IMR-90 (cell line): Measurements from ENCODE around the gene L3MBTL2. TPM values are rescaled to one million over a fixed set of nuclear protein-coding genes. Genes with fewer than 3 reads are reported as not detected.

ENCODE experiments used
- ATAC-seq: fragments of 200-7000 bp; cut with Tn5 transposase; 2 replicates; pipeline ENCODE4 v1.9.1; 2020; ENCODE audit warnings: low read depth, mild to moderate bottlenecking, moderate library complexity
- BruUV-seq: library from RNA; stranded (reverse); fragments of 400-500 nt; replicated peaks from 2 replicates; lab custom pipeline; 2021; lab: Mats Ljungman, UMichigan
- CTCF ChIA-PET: fragments of 300-600 bp; formaldehyde crosslinking; extraction: SDS; loops from one replicate; lab custom pipeline; 2021; ENCODE audit warnings: antibody characterized with exemption; lab: Yijun Ruan, JAX
- POLR2A ChIA-PET: fragments of 300-600 bp; sonication (Branson Sonifier 250); formaldehyde crosslinking; loops from one replicate; lab custom pipeline; 2022; ENCODE audit warnings: antibody characterized with exemption; ENCODE audit not compliant: unreplicated experiment; lab: Charles Lee
- DNase-seq: peaks from one replicate; pipeline ENCODE4 v3.0.0; 2013
- H2AFZ ChIP-seq: replicated peaks from 2 replicates; pipeline ENCODE3; 2013; ENCODE audit warnings: low read length, mild to moderate bottlenecking; ENCODE audit not compliant: poor library complexity
- H2AK5ac ChIP-seq: 2 replicates; pipeline ENCODE4 v1.6.1; 2013; ENCODE audit warnings: low read depth, low read length, inconsistent platforms
- H2AK9ac ChIP-seq: replicated peaks from 2 replicates; pipeline ENCODE3; 2013; ENCODE audit warnings: mild to moderate bottlenecking, low read depth, low read length, moderate library complexity; ENCODE audit not compliant: poor library complexity
- H2BK120ac ChIP-seq: 2 replicates; pipeline ENCODE4 v1.6.1; 2013; ENCODE audit warnings: low read depth, low read length, inconsistent platforms
- H2BK15ac ChIP-seq: 3 replicates; pipeline ENCODE4 v1.6.1; 2013; ENCODE audit warnings: low read depth, low read length, inconsistent platforms
- H2BK20ac ChIP-seq: 2 replicates; pipeline ENCODE4 v1.6.1; 2013; ENCODE audit warnings: low read depth, mild to moderate bottlenecking, inconsistent platforms, low read length, moderate library complexity
- H2BK5ac ChIP-seq: 2 replicates; pipeline ENCODE4 v1.6.1; 2013; ENCODE audit warnings: mild to moderate bottlenecking, low read depth, low read length, inconsistent platforms; ENCODE audit not compliant: poor library complexity, severe bottlenecking
- H3K14ac ChIP-seq: replicated peaks from 2 replicates; pipeline ENCODE4 v1.6.1; 2013; ENCODE audit warnings: low read depth, low read length, inconsistent platforms
- H3K18ac ChIP-seq: 2 replicates; pipeline ENCODE4 v1.6.1; 2013; ENCODE audit warnings: low read depth, low read length, control low read depth
- H3K23ac ChIP-seq: 2 replicates; pipeline ENCODE4 v1.6.1; 2013; ENCODE audit warnings: low read depth, low read length, inconsistent platforms
- H3K27ac ChIP-seq: 2 replicates; pipeline ENCODE4 v1.5.1; 2013; ENCODE audit warnings: mild to moderate bottlenecking, control low read depth, low read length; ENCODE audit not compliant: insufficient read depth
- H3K27me3 ChIP-seq: 2 replicates; pipeline ENCODE4 v1.6.1; 2013; ENCODE audit warnings: low read length; ENCODE audit not compliant: control insufficient read depth, insufficient read depth
- H3K36me3 ChIP-seq: 2 replicates; pipeline ENCODE4 v1.6.1; 2013; ENCODE audit warnings: low read length, mixed read lengths; ENCODE audit not compliant: control insufficient read depth, insufficient read depth
- H3K4ac ChIP-seq: 2 replicates; pipeline ENCODE4 v1.6.1; 2013; ENCODE audit warnings: low read depth, low read length, inconsistent platforms
- H3K4me1 ChIP-seq: 2 replicates; pipeline ENCODE4 v1.6.1; 2013; ENCODE audit warnings: low read length, mixed read lengths; ENCODE audit not compliant: control insufficient read depth, insufficient read depth
- H3K4me2 ChIP-seq: 2 replicates; pipeline ENCODE4 v1.6.1; 2013; ENCODE audit warnings: low read depth, mild to moderate bottlenecking, control low read depth, low read length, moderate library complexity
- H3K4me3 ChIP-seq: 2 replicates; pipeline ENCODE4 v1.5.1; 2013; ENCODE audit warnings: low read depth, mild to moderate bottlenecking, control low read depth, low read length, moderate library complexity; ENCODE audit not compliant: insufficient read depth
- H3K56ac ChIP-seq: 2 replicates; pipeline ENCODE4 v1.6.1; 2013; ENCODE audit warnings: low read length, inconsistent platforms; ENCODE audit not compliant: insufficient read depth; ENCODE audit errors: extremely low read depth
- H3K79me1 ChIP-seq, 2 experiments: 2 replicates each; pipeline ENCODE4 v1.6.1; 2013; ENCODE audit warnings: low read length in 2 of 2, inconsistent platforms in 1 of 2, low read depth in 1 of 2
- H3K9ac ChIP-seq: 2 replicates; pipeline ENCODE4 v1.6.1; 2013; ENCODE audit warnings: low read depth, low read length, control low read depth
- H3K9me1 ChIP-seq: 2 replicates; pipeline ENCODE4 v1.6.1; 2013; ENCODE audit warnings: low read length, inconsistent platforms; ENCODE audit not compliant: insufficient read depth
- H3K9me3 ChIP-seq: 2 replicates; pipeline ENCODE4 v1.6.1; 2013; ENCODE audit warnings: low read length; ENCODE audit not compliant: control insufficient read depth, insufficient read depth
- H4K20me1 ChIP-seq: 2 replicates; pipeline ENCODE4 v1.6.1; 2013; ENCODE audit warnings: low read length, inconsistent platforms; ENCODE audit not compliant: insufficient read depth
- H4K5ac ChIP-seq: 2 replicates; pipeline ENCODE4 v1.6.1; 2013; ENCODE audit warnings: mild to moderate bottlenecking, low read depth, low read length, control low read depth
- H4K8ac ChIP-seq, 2 experiments: 2 replicates each; pipeline ENCODE4 v1.6.1; 2013; ENCODE audit warnings: low read depth in 2 of 2, low read length in 2 of 2, control low read depth in 1 of 2, inconsistent platforms in 1 of 2
- H4K91ac ChIP-seq: 2 replicates; pipeline ENCODE4 v1.6.1; 2013; ENCODE audit warnings: low read depth, low read length, inconsistent platforms; ENCODE audit not compliant: insufficient read depth
- BHLHE40 ChIP-seq: fragments of 150-350 bp; IDR thresholded peaks from 2 replicates; pipeline ENCODE4 v1.6.1; 2016; ENCODE audit warnings: mild to moderate bottlenecking, low read depth, low read length
- CEBPB ChIP-seq: IDR thresholded peaks from 2 replicates; pipeline ENCODE4 v1.6.1; 2012; ENCODE audit warnings: low read depth, low read length, improper control_type of control experiment
- CHD1 ChIP-seq: IDR thresholded peaks from 2 replicates; pipeline ENCODE4 v1.6.1; 2012; ENCODE audit warnings: low read depth, low read length, improper control_type of control experiment
- ELK1 ChIP-seq: fragments of 150-350 bp; IDR thresholded peaks from 2 replicates; pipeline ENCODE4 v1.6.1; 2016; ENCODE audit warnings: low read depth, mild to moderate bottlenecking, low read length, moderate library complexity, borderline replicate concordance
- FOS ChIP-seq: fragments of 150-350 bp; IDR thresholded peaks from 2 replicates; pipeline ENCODE4 v1.6.1; 2016; ENCODE audit warnings: low read depth, low read length
- MXI1 ChIP-seq: IDR thresholded peaks from 2 replicates; pipeline ENCODE4 v1.6.1; 2012; ENCODE audit warnings: low read depth, mild to moderate bottlenecking, low read length, moderate library complexity, borderline replicate concordance
- POLR2A ChIP-seq: IDR thresholded peaks from 2 replicates; pipeline ENCODE4 v1.6.1; 2012; ENCODE audit warnings: mild to moderate bottlenecking, low read depth, low read length
- RAD21 ChIP-seq: IDR thresholded peaks from 2 replicates; pipeline ENCODE4 v1.6.1; 2012; ENCODE audit warnings: low read length, improper control_type of control experiment
- RCOR1 ChIP-seq: IDR thresholded peaks from 2 replicates; pipeline ENCODE4 v1.6.1; 2012; ENCODE audit warnings: mild to moderate bottlenecking, low read length, improper control_type of control experiment; ENCODE audit not compliant: insufficient replicate concordance
- RFX5 ChIP-seq: IDR thresholded peaks from 2 replicates; pipeline ENCODE4 v1.8.0; 2012; ENCODE audit warnings: low read depth, mild to moderate bottlenecking, low read length, moderate library complexity
- WGBS, 2 experiments: methylation state at CpG; one replicate each; pipeline versions ENCODE4 v1.1.5 to v1.1.7; 2013; ENCODE audit warnings: missing lambda C conversion rate in 2 of 2; ENCODE audit not compliant: insufficient read length in 1 of 2; ENCODE audit errors: extremely low coverage in 2 of 2; 5-methylcytosine and 5-hydroxymethylcytosine counted together
- dilution Hi-C: fragments of 300-500 bp; cut with HindIII; formaldehyde crosslinking; loops from one replicate; pipeline ENCODE4 v1.14.3; 2018; ENCODE audit warnings: low sequenced_read_pairs; ENCODE audit not compliant: unreplicated experiment
- in situ Hi-C: fragments of 300-500 bp; cut with MboI; formaldehyde crosslinking; loops from 3 replicates; pipeline ENCODE4 v1.14.3; 2019; ENCODE audit warnings: low sequenced_read_pairs, inconsistent platforms, mixed read lengths
- intact Hi-C: fragments of 100-400 bp; cut with micrococcal nuclease; formaldehyde crosslinking; loops from 2 replicates; pipeline ENCODE4 v1.10.0; 2022
- polyA plus RNA-seq, 3 experiments: library from polyadenylated mRNA; depleted of rRNA; stranded (reverse); fragments of >200 nt; gene quantifications; 2 replicates each; pipeline ENCODE4 v1.2.3, GENCODE V29; 2012; ENCODE audit warnings: low replicate concordance in 1 of 3
- total RNA-seq: library from RNA; depleted of rRNA; stranded (reverse); fragments of >200 nt; gene quantifications from 2 replicates; pipeline ENCODE4 v1.2.3, GENCODE V29; 2012
- TF ChIP-seq, protein P1 (sequence below): fragments of 150-350 bp; IDR thresholded peaks from 2 replicates; pipeline ENCODE4 v1.6.1; 2017; ENCODE audit warnings: mild to moderate bottlenecking, antibody characterized with exemption, low read length, low read depth
- TF ChIP-seq, protein P2 (sequence below): conservative IDR thresholded peaks from 2 replicates; pipeline ENCODE4 v1.5.1; 2012; ENCODE audit warnings: mild to moderate bottlenecking, low read depth, low read length, improper control_type of control experiment

Gene L3MBTL2
- total and polyA plus RNA-seq, 2 of the 4 experiments (the other 2 are of a cell fraction), result 20.6 to 25.1 TPM

GRCh38 chr22:41263704-41264103 is 58.6 kb downstream of the L3MBTL2 start:
- no peak overlapping the region for H4K5ac ChIP-seq
- DNase-seq (peak; percentile 28), ATAC-seq (peak; percentile 61)
- no peak overlapping the region for H3K18ac ChIP-seq
- H3K9me1 ChIP-seq, result peaks cover 23% of the 10 kb centered on the region
- no peak overlapping the region for H3K4me2 ChIP-seq
- peak overlapping the region; percentile 0; the same call in 1 of the 2 replicates for H4K91ac ChIP-seq
- no peak for TF ChIP-seq BHLHE40
- TF ChIP-seq, protein P1, sequence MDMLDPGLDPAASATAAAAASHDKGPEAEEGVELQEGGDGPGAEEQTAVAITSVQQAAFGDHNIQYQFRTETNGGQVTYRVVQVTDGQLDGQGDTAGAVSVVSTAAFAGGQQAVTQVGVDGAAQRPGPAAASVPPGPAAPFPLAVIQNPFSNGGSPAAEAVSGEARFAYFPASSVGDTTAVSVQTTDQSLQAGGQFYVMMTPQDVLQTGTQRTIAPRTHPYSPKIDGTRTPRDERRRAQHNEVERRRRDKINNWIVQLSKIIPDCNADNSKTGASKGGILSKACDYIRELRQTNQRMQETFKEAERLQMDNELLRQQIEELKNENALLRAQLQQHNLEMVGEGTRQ, result no peak
- no peak for TF ChIP-seq RCOR1
- TF ChIP-seq, protein P2, sequence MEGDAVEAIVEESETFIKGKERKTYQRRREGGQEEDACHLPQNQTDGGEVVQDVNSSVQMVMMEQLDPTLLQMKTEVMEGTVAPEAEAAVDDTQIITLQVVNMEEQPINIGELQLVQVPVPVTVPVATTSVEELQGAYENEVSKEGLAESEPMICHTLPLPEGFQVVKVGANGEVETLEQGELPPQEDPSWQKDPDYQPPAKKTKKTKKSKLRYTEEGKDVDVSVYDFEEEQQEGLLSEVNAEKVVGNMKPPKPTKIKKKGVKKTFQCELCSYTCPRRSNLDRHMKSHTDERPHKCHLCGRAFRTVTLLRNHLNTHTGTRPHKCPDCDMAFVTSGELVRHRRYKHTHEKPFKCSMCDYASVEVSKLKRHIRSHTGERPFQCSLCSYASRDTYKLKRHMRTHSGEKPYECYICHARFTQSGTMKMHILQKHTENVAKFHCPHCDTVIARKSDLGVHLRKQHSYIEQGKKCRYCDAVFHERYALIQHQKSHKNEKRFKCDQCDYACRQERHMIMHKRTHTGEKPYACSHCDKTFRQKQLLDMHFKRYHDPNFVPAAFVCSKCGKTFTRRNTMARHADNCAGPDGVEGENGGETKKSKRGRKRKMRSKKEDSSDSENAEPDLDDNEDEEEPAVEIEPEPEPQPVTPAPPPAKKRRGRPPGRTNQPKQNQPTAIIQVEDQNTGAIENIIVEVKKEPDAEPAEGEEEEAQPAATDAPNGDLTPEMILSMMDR, result no peak
- no peak for TF ChIP-seq CHD1
- TF ChIP-seq POLR2A, result no peak
- TF ChIP-seq MXI1, result no peak
- TF ChIP-seq RAD21, result no peak
- TF ChIP-seq ELK1, result no peak
- no peak for TF ChIP-seq FOS
- TF ChIP-seq CEBPB, result no peak
- no peak for TF ChIP-seq RFX5
- 0 out of 2 replicates have a peak overlapping the region, but pooled peaks have one; percentile 21 for H2BK20ac ChIP-seq
- no peak overlapping the region for H3K4me3 ChIP-seq
- H4K8ac ChIP-seq, result no peak overlapping the region
- POLR2A ChIA-PET, result no interaction called here
- peaks cover 46 to 84% of the 10 kb centered on the region in 2 experiments for H3K79me1 ChIP-seq
- H2BK5ac ChIP-seq, result peak overlapping the region; percentile 4
- no peaks in the 10 kb centered on the region for H3K4me1 ChIP-seq
- no TSS peak for BruUV-seq
- H2AFZ ChIP-seq, result peak overlapping the region; percentile 41
- H3K14ac ChIP-seq, result peak overlapping the region; percentile 15; the same call in 1 of the 2 replicates
- in situ Hi-C loops (no loop called here), dilution Hi-C loops (no loop called here), intact Hi-C loops (no loop called here)
- H3K4ac ChIP-seq, result 0 out of 2 replicates have a peak overlapping the region, but pooled peaks have one; percentile 24
- H3K23ac ChIP-seq, result no peak overlapping the region
- H2BK15ac ChIP-seq, result no peak overlapping the region
- no peak overlapping the region for H3K27ac ChIP-seq
- H2AK5ac ChIP-seq, result no peak overlapping the region
- H3K9ac ChIP-seq, result no peak overlapping the region
- no CpG with 5 or more reads among the region's 2 CpGs for WGBS, 2 experiments
- CTCF ChIA-PET, result no interaction called here
- peaks cover 36% of the 10 kb centered on the region for H4K20me1 ChIP-seq
- peaks cover 77% of the 10 kb centered on the region for H3K36me3 ChIP-seq
- H2AK9ac ChIP-seq, result peak overlapping the region; percentile 44
- no peaks in the 10 kb centered on the region for H3K9me3 ChIP-seq
- no peaks in the 10 kb centered on the region for H3K27me3 ChIP-seq
- no peak overlapping the region for H3K56ac ChIP-seq
- no peak overlapping the region for H2BK120ac ChIP-seq
